Activated T-helper 9 cell treated with anti-CD3 and anti-CD28 coated beads, Interleukin-2, amount 50 U/mL, for 16 hours (primary cell): ENCODE results near the gene TFPI2.
"Not testable (repeated sequence)": the region's sequence is repeated elsewhere in the genome, so short reads cannot be mapped to it uniquely, and the experiment has no call there.

Experiments used
- DNase-seq: peaks from one replicate; pipeline ENCODE4 v3.0.0-alpha.2; 2020; ENCODE audit warnings: low read depth

Gene TFPI2, protein sequence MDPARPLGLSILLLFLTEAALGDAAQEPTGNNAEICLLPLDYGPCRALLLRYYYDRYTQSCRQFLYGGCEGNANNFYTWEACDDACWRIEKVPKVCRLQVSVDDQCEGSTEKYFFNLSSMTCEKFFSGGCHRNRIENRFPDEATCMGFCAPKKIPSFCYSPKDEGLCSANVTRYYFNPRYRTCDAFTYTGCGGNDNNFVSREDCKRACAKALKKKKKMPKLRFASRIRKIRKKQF

DNA sequence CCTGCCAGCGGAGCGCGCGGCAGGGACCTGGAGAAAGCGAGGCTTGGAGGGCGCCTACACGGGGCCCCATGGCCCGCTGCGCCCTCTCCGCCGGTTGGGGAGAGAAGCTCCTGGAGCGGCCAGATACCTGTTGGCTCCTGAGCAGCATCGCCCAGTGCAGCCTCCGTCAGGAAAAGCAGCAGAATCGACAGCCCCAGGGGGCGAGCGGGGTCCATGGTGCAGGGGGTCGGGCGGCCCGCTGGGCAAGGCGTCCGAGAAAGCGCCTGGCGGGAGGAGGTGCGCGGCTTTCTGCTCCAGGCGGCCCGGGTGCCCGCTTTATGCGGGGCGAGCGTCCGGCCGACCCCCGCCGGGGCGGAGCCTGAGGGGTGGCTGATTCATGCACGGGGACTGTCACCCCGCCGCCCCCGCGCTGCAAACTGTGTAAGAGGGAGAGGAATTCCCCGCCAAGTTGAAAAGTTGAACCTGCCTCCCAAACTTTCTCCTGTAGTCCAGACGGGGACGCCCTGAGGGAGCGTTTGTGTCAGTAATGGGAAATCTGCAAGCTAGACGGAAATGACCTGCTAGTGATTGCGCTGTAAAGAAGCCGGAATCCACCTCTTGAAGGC lies at the start of gene TFPI2:
Gene TFPI2, minus strand, starts transcription at position 290 of the 605 bp plus-strand sequence. Its CDS starts 75 bp downstream, at position 215.
- no peak for DNase-seq

DNA sequence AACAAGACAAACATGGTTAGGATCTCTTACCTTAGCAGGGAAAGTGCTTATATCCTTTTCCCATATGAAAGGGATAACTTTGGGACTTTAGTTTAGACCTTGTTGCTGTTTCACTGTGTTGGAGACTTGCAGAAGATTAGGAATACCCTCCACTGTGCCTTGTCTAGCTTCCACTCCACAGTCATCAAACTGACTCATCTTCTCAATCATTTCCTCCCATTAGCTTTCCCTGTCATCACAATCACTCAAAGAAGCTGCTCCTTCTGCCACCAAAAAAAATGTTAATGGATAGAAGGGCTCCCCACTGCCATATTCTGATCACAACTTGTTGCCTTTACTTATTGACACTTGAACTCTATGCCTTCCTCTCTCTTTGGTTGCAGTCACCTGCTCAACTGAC lies 47.7 kb upstream of the TFPI2 start:
- DNase-seq, result no peak

DNA sequence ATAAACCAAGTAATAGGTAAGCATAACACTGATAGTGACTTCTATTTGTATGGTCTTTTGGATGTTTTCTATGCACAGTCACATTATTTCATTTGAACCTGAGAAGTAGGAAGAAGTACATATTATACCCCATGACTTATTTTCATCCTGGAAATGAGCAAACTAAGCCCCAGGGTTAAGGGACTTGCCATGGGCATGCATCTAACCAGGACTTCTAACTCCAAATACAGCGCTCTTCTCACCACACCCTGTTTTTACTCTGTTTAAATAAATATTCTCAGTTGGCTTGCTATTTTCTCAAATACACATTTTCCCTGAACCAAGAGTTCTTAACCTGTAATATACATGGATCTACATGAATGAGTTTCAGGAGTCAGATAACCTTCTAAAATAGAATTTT lies 47.3 kb upstream of the TFPI2 start:
- no peak for DNase-seq

DNA sequence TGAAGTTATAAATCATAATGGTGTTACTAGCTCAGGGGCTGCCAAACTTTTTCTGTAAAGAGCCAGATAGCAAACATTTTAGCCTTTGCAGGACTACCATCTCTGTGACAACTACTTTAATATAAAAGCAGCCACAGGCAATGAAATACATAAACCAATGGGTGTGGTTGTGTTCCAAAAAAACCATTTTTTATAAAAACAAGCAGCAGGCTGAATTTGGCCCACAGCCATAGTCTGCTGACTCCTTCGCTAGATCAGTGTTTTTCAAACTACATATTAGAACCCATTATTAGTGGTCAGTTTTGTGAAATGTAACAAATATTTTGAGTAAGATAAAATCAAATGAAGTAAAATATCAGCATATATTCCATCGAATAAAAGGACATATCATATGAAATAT lies 44.5 kb upstream of the TFPI2 start:
- DNase-seq, result no peak

DNA sequence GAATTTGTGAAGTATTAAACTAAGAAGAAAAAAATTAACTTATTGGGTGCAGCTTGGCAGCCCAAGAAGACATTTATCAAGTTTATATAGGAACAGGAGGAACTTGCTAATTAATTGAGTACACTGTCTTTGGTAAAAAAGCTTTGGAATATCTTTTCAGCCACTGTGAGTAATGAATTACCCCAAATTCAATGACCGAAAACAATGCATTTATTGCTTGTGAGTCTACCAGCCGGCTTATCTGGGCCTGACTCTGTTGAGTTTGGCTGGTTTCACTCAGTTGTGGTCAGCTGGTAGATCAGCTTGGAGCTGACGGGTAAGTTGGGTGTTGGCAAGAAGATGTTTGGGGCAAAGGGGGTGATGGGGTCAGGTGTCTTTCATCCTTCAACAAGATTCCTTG lies 42.6 kb upstream of the TFPI2 start:
- no peak for DNase-seq

DNA sequence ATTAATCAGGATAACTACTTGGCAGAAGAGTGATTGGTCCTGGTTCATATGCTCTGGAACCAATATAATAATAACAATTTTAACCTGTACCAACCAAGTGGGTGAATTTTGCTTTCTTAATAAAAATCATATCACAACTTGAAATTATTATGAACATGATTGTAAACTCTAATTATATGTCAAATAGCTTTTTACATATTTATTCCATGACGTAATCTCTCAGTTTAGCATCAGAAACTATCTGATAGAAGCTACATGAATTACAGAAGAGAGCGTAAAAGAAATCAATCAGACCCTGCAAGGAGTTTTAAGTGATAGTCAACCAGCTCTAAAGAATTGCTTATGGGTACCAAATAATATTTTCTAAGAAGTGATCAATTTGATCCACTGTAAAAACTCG lies 41.1 kb upstream of the TFPI2 start:
- DNase-seq, result no peak

DNA sequence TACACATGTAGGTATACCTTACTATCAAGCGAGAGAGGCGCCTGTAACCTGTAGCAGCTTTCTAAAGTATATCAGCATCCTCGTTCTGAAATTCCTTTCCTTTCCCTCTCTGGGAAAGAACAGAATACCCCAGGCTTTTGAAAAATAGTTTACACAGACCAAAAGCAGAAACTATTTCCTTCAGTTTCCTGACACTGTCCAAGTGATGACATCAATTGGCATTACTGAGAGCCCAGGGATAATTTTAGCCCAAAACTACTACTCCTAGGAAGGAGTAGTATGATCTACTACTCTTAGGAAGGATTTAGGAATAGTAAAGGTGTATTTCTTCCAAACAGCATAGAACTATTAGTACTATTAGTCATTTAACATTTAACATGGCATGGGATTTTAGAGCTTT lies 37.0 kb upstream of the TFPI2 start:
- no peak for DNase-seq

DNA sequence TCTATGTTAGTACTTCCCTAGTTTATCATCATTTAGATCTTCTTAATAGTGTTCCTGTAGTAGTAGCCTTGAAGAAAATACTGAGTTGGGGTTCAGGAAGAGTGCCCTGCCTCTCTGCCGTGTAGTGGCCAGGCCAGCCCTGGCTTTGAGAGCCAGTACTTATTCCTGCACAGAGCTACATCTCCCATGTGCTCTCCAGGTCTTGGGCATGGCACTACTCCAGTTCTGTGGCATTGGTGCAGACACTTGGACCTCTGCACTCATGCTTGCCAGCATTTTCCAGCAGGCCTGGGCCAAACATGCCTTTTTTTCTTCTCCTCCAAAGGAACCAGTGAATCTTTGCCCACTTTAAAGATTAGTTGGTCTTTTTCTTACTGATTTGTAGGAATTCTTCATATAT lies 36.2 kb upstream of the TFPI2 start:
- DNase-seq, result no peak

DNA sequence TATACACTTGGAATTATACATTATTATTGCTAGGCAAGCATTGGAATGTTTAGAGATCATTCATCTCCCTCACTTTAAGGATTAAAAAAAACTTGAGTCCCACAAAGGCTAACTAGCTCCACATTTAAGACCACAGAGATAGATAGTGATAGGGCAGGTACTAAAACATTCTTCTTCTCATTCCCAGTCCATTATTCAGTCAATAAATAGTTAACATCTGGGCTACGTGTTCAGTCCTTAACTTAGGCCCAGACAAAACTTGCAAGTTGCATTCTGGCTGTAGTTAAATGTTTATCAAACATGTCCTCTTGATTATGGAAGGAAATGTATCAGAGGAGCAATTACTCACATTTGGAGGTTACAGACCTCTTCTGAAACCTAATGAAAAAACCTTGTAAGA lies 33.4 kb upstream of the TFPI2 start:
- DNase-seq, result no peak

DNA sequence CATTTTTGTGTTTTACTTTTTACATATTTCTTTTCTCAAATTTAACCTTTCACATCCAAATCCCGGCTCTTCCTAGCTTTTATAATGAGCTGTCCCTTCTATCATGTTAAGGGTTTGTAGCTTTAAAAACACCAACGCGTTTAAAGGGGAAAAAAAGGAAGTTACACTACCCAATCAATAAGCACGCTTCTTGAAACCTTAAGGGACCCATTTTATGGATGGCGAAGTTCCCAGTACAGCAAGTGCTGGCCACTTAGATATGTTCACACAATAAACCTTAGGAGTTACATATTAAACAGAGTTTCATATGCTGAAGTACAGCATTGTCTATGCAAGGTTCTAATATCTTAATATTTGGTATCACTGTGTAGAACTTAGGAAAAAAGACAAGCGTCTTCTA lies 32.7 kb upstream of the TFPI2 start:
- DNase-seq, result no peak

DNA sequence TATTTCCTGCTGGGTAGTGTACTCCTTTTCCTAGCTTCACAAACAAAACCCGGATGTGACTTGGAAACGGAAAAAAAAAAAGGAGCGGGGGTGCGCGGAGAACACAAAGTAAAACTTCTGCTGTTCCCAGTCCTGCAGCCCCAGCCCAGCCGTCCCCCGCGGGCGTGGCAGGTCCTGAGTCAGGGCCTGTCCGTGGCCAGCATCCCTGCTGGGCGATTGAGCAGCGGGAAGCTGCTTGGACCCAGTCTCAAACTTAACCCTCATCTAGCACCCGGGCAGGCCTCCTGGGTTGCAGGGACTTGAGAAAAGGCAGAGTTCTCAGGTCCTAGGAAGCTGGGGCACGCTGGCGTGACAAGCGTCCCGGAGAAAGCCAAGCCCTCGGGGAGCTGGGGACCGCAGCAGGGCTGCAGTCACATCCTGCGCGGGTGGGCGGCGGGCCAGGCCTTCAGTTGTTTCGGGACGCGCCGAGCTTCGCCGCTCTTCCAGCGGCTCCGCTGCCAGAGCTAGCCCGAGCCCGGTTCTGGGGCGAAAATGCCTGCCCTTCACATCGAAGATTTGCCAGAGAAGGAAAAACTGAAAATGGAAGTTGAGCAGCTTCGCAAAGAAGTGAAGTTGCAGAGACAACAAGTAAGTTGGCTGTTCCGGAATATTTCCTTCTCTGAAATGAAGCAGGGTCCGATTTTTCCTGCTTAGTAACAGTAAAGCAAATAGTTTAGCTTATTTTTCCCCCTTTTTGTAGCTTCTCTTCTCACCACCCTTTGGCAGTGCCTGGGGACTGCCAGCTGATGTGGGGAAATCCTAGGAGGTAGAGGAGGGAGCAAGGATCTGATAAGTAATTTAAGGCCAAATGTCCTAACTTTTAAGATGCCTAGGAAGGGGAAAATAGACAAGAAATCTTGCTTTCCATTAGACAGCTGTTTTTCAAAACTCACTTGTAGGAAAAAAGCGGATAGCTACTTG lies 31.3 kb upstream of the TFPI2 start, which contains the start of gene GNG11:
Gene GNG11, plus strand, starts transcription at position 129 of the 960 bp plus-strand sequence. Its CDS starts 403 bp downstream, at position 532.
- DNase-seq, result no peak

DNA sequence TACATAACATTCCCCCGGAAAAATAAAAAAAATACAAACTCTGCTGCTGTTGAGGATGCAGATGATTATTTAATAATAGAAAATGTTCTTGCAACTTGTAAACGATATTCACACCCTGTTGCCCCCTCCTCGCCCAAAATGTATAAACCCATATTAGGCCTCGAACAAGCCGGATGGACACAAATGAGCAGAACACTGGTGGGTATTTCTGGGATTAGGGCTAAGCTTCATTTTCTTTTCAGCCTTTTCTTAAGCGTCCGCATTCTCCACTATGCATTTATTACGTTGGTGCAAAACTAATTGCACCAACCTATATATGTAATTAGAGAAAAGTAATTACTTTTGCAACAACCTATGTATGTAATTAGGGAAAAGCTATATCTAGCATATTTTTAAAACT lies 30.6 kb upstream of the TFPI2 start:
- DNase-seq, result no peak

DNA sequence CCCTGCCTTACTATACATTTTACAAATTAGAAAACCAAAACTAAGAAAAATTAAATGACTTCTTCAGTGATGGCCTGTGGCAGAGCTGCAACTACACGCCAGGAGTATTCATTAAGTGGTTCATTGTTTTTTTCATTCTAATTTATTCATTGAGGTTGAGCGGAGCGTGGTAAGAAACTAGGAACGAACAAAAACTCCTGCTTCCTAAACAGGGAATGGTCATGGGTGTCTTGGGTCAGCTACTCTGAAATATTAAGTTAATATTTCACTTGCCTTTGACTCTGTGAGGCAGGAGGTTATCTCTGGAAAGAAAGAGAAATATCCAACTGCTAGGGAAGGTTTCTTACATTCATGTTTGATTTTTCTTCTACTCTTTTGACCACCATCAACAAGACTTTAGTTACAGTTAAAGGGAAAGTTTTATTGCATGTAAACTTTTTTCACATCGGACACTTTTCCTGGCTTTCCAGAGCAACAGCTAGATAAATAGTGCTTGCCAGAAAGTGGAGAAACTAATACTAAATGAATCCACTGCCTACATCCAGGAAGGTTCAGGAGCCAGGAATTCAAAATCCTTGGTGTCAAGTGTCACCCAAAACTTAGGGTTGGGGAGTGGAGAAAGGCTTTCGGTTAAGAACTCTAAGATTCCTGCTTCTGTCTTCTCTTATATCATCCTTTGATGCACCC lies 30.1 kb upstream of the TFPI2 start:
- DNase-seq, result no peak

DNA sequence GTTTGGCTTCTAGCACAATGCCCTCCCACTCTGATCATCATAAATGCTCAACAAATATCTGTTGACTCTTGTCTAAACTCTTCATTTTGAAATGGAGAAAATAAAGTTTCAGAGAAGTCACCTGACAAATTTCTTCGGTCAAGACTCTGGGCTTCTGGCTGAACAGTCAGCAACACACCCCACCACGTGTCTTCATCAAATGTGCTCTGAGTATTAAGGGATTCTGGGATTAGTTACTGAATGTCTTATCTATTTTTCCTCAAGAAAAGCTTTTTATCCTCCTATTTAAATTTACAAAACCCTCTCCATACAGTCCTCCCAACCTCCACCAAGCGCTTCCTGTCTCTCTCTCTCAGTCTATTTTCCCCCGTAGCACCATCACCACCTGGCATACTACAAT lies 25.8 kb upstream of the TFPI2 start:
- DNase-seq, result not testable (repeated sequence)

DNA sequence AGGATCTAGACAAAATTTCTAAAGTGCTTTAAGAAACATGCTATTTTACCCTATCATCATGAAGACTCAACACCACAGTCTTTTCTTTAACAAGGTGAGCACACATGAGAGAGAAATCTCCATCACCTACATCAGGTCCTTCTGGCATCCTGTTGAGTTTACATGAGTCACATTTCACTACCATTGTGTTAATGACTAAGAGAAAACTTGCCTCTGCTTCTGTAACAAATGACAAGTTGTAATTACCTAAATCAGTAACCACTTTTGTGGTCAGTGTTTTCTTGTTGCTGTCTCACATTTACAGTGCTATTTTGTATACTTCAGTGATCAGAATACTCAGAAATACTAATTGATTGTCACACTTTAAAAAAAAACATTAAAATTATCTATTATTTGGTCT lies 25.3 kb upstream of the TFPI2 start:
- DNase-seq, result not testable (repeated sequence)

DNA sequence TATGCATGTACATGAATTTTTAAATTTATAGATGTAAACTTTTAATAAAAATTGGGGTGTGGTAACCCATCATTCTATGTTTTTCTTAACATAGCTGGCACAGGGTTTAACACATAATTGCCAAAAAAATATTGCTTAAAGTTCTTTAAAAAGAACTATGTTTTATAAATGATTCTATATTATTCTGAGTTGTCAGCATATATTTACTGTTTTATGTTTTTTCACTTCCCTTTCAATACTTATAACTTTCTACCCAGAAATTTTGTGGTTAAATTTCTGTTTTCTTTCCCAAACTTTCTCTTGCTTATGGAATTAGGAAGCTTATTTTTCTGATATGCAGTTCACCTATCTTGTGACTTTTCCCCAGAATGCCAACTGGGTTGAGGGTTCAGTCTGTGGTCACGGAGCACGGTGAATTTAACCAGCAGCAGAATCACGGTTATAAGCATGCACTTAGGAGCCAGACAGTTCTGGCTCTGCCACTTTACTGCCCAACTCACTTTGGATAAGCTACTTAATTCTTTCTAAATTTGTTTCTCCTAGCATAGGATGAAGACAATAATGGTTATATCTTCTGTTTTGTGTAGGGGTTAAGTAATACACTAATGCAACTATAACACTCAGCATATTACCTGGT lies 24.8 kb upstream of the TFPI2 start:
- DNase-seq, result not testable (repeated sequence)

DNA sequence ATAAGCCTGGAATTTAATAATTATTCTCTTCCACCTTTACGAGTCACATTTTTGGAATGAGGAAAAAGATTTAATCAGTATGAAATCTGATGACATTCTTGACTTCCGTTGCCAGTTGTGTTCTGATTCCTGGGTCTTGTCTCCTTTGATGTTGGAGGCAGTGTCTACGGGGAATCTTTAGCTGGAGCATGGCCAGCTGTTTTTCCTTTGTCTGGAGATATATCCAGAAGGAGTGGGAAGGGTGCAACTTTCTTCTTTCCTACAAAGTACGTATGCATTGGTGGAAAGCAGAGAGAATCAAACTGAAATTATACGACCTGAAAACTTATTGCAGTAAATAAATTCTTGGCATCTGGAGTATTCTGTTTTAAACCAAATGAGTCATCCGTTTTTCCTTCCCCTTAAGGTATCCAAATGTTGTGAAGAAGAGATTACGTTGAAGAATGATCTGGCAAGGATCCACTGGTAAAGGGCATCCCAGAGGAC lies 24.1 kb upstream of the TFPI2 start:
- DNase-seq, result no peak

DNA sequence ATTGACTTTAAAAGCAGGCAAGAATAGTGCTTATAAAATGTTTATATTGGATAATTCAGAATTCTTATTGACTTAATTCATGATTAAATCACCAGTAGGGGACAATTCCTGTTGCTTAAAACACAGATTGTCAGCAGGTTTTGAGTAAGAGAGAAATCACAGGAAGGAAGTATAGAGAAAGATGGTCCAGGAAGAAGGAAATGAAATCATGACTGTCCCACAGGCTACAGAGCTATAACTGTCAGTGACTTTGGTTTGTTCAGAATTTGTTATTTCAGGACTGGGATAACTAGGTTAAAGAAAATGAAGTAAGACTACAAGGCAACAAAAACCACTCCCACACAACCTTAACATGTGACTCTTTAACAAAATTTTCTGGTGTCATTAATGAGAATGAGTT lies 22.6 kb upstream of the TFPI2 start:
- no peak for DNase-seq

DNA sequence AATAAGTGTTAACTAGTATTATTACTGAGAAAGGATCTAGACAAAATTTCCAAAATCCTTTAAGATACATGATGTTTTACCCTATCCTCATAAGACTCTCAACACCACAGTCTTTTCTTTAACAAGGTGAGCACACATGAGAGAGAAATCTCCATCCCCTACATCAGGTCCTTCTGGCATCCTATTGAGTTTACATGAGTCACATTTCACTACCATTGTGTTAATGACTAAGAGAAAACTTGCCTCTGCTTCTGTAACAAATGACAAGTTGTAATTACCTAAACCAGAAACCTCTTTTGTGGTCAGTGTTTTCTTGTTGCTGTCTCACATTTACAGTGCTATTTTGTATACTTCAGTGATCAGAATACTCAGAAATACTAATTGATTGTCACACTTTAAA lies 21.1 kb upstream of the TFPI2 start:
- not testable (repeated sequence) for DNase-seq

DNA sequence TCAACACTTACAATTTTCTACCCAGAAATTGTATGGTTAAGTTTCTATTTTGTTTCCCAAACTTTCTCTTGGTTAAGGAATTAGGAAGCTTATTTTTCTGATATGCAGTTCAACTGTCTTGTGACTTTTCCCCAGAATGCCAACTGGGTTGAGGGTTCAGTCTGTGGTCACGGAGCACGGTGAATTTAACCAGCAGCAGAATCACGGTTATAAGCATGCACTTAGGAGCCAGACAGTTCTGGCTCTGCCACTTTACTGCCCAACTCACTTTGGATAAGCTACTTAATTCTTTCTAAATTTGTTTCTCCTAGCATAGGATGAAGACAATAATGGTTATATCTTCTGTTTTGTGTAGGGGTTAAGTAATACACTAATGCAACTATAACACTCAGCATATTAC lies 20.7 kb upstream of the TFPI2 start:
- not testable (repeated sequence) for DNase-seq
